Left lung (tissue), 10 donors: Measurements from ENCODE around the gene KIF6. TPM values are rescaled to one million over a fixed set of nuclear protein-coding genes. Genes with fewer than 3 reads are reported as not detected.

Experiments
- ATAC-seq: fragments of 200-7000 bp; cut with Tn5 transposase; one replicate; pipeline ENCODE4 v1.9.1; 2020; ENCODE audit warnings: moderate library complexity
- DNase-seq, 4 donors: peaks; one replicate each; pipeline ENCODE4 v3.0.0-alpha.2; 2013 to 2020
- H3K27ac ChIP-seq, 2 donors: fragments of 200-600 bp; sonication (generic) in 1 of 2; one replicate each; pipeline versions ENCODE4 v1.5.0 to v1.8.0; 2020 to 2021
- H3K27me3 ChIP-seq, 2 donors: fragments of 200-600 bp; sonication (generic) in 1 of 2; one replicate each; pipeline versions ENCODE4 v1.5.0 to v1.8.0; 2020 to 2021
- H3K36me3 ChIP-seq, 2 donors: fragments of 200-600 bp; sonication (generic) in 1 of 2; one replicate each; pipeline versions ENCODE4 v1.5.0 to v1.8.0; 2020 to 2021
- H3K4me1 ChIP-seq, 2 donors: fragments of 200-600 bp; one replicate each; pipeline ENCODE4 v1.8.0; 2021
- H3K4me3 ChIP-seq, 2 donors: fragments of 200-600 bp; sonication (generic) in 1 of 2; one replicate each; pipeline versions ENCODE4 v1.5.0 to v1.8.0; 2020 to 2021; ENCODE audit warnings: mild to moderate bottlenecking in 1 of 2
- H3K9me3 ChIP-seq, 2 donors: fragments of 200-600 bp; sonication (generic) in 1 of 2; one replicate each; pipeline versions ENCODE4 v1.5.0 to v1.8.0; 2020 to 2021
- CTCF ChIP-seq, 2 donors: fragments of 200-600 bp; sonication (generic) in 1 of 2; IDR thresholded peaks; one replicate each; pipeline versions ENCODE4 v1.5.0 to v1.8.0; 2021; ENCODE audit warnings: antibody characterized with exemption in 2 of 2
- intact Hi-C, 2 donors: fragments of 100-400 bp; cut with DNase I; formaldehyde crosslinking; loops; one replicate each; pipeline versions ENCODE4 v1.11.2 to v1.14.2; 2022
- polyA plus RNA-seq, 6 donors: library from polyadenylated mRNA; unstranded; fragments of 120-200 nt; gene quantifications; one replicate each; pipeline ENCODE4 v1.2.1, GENCODE V29; 2013; ENCODE audit not compliant: insufficient read length in 6 of 6
- total RNA-seq, 2 donors: library from RNA; stranded (reverse); fragmentation: NEBNext Ultra II Directional; extraction: Animal tissue kit (Norgen Biotek cat#: 25700); gene quantifications; one replicate each; pipeline ENCODE4 v1.2.1, GENCODE V29; 2021
- donor health status: DM: no; HTN: yes; CAD: no.
- donor health status: DM: no; HTN: no; CAD: no.

Gene KIF6
- total and polyA plus RNA-seq, 8 donors: 0.93 to 4.4 (median 2.8) TPM

- ATAC-seq: no peak
- Histone ChIP-seq H3K27me3 (no peaks in the 10 kb centered on the region), H3K36me3 (no peaks in the 10 kb centered on the region), H3K4me3 (no peak overlapping the region), H3K27ac (no peak overlapping the region), H3K9me3 (no peaks in the 10 kb centered on the region), H3K4me1 (no peaks in the 10 kb centered on the region)
- intact Hi-C loops: no loop called here
- DNase-seq: no peak
- no peak for TF ChIP-seq CTCF (IDR thresholded peaks at IDR 0.05)
Measured at GRCh38 chr6:39401376-39401775, 323.8 kb downstream of the KIF6 start.

GRCh38 chr6:39400026-39400425, 325.2 kb downstream of the KIF6 start:
- Histone ChIP-seq H3K4me1 (no peaks in the 10 kb centered on the region), H3K27me3 (no peaks in the 10 kb centered on the region), H3K36me3 (no peaks in the 10 kb centered on the region), H3K4me3 (no peak overlapping the region), H3K27ac (no peak overlapping the region), H3K9me3 (no peaks in the 10 kb centered on the region)
- no peak for DNase-seq
- TF ChIP-seq CTCF (IDR thresholded peaks at IDR 0.05): no peak
- ATAC-seq: no peak
- intact Hi-C loops: no loop called here

GRCh38 chr6:39396854-39397253, 328.4 kb downstream of the KIF6 start:
- Histone ChIP-seq H3K36me3 (no peaks in the 10 kb centered on the region), H3K9me3 (no peaks in the 10 kb centered on the region), H3K4me1 (no peaks in the 10 kb centered on the region), H3K4me3 (no peak overlapping the region), H3K27ac (no peak overlapping the region), H3K27me3 (no peaks in the 10 kb centered on the region)
- no peak for ATAC-seq
- no peak for DNase-seq
- TF ChIP-seq CTCF (IDR thresholded peaks at IDR 0.05): no peak
- intact Hi-C loops: no loop called here

- Histone ChIP-seq H3K4me3 (no peak overlapping the region), H3K27ac (no peak overlapping the region), H3K4me1 (no peaks in the 10 kb centered on the region), H3K27me3 (no peaks in the 10 kb centered on the region), H3K9me3 (no peaks in the 10 kb centered on the region), H3K36me3 (no peaks in the 10 kb centered on the region)
- TF ChIP-seq CTCF (IDR thresholded peaks at IDR 0.05): no peak
- DNase-seq: no peak
- ATAC-seq: no peak
- intact Hi-C loops: no loop called here
Measured at GRCh38 chr6:39393075-39393474, 332.1 kb downstream of the KIF6 start.

GRCh38 chr6:39391182-39391581, 334.0 kb downstream of the KIF6 start:
- Histone ChIP-seq H3K27me3 (no peaks in the 10 kb centered on the region), H3K36me3 (no peaks in the 10 kb centered on the region), H3K4me1 (no peaks in the 10 kb centered on the region), H3K4me3 (no peak overlapping the region), H3K27ac (no peak overlapping the region), H3K9me3 (no peaks in the 10 kb centered on the region)
- intact Hi-C loops: no loop called here
- no peak for TF ChIP-seq CTCF (IDR thresholded peaks at IDR 0.05)
- DNase-seq (no peak), ATAC-seq (no peak)
